Stomach (tissue), 9 donors: ENCODE results near the gene TMCC1. TPM values are rescaled to one million over a fixed set of nuclear protein-coding genes. Genes with fewer than 3 reads are reported as not detected.

Experiments
- DNase-seq, 2 donors: peaks; one replicate each; pipeline versions ENCODE4 v3.0.0 to v3.0.0-alpha.2; 2013 to 2019
- H3K27ac ChIP-seq, 5 donors: fragments of 200-600 bp in 4 of 5; sonication (generic) in 4 of 5; one replicate each; pipeline ENCODE4 v1.5.1; 2013 to 2019; ENCODE audit warnings: mild to moderate bottlenecking in 1 of 5, moderate library complexity in 1 of 5
- H3K27me3 ChIP-seq, 3 donors: fragments of 200-600 bp; sonication (generic); one replicate each; pipeline ENCODE4 v1.5.1; 2017 to 2019; ENCODE audit warnings: mixed run types in 1 of 3
- H3K36me3 ChIP-seq, 4 donors: fragments of 200-600 bp; sonication (generic); 1 replicate in 3 of 4; 2 replicates in 1 of 4; pipeline ENCODE4 v1.5.1; 2016 to 2019
- H3K4me1 ChIP-seq, 4 donors: fragments of 200-600 bp; sonication (generic); one replicate each; pipeline ENCODE4 v1.5.1; 2016 to 2019
- H3K4me3 ChIP-seq, 4 donors: fragments of 200-600 bp; sonication (generic) in 3 of 4; one replicate each; pipeline ENCODE4 v1.5.1; 2016 to 2019; ENCODE audit warnings: mild to moderate bottlenecking in 1 of 4
- H3K9me3 ChIP-seq, 4 donors: fragments of 200-600 bp; sonication (generic); one replicate each; pipeline ENCODE4 v1.5.1; 2016 to 2019
- EP300 ChIP-seq: sonication (generic); formaldehyde crosslinking; IDR thresholded peaks from one replicate; pipeline ENCODE4 v1.6.1; 2017; ENCODE audit warnings: antibody characterized with exemption
- POLR2A ChIP-seq, 4 donors: fragments of 450-650 bp; IDR thresholded peaks; one replicate each; pipeline ENCODE4 v1.6.1; 2016; ENCODE audit warnings: antibody characterized with exemption in 4 of 4, control low read depth in 2 of 4, mild to moderate bottlenecking in 1 of 4, moderate library complexity in 1 of 4
- POLR2AphosphoS5 ChIP-seq, 3 donors: sonication (generic); formaldehyde crosslinking; IDR thresholded peaks; one replicate each; pipeline ENCODE4 v1.6.1; 2016; ENCODE audit warnings: antibody characterized with exemption in 3 of 3
- WGBS, 5 donors: extraction: QIAGEN DNeasy Blood & Tissue Kit in 3 of 5; methylation state at CpG; one replicate each; pipeline versions ENCODE4 v1.1.5 to v1.1.7; 2013 to 2018; 5-methylcytosine and 5-hydroxymethylcytosine counted together
- intact Hi-C: fragments of 100-400 bp; cut with DNase I; formaldehyde crosslinking; loops from one replicate; pipeline ENCODE4 v1.15.1; 2023; ENCODE audit warnings: low total_unique reads
- polyA plus RNA-seq, 3 donors: library from polyadenylated mRNA; stranded (reverse); fragments of 200-250 nt; gene quantifications; one replicate each; pipeline ENCODE4 v1.2.3, GENCODE V29; 2013
- total RNA-seq, 5 donors: library from RNA; depleted of rRNA; stranded (reverse); fragments of >200 nt; gene quantifications; one replicate each; pipeline versions ENCODE4 v1.1.0 to v1.2.3, GENCODE V29; 2014 to 2016
- TF ChIP-seq, protein P1 (sequence below), 7 experiments: fragments of 450-650 bp in 4 of 7; fragments of 200-600 bp in 3 of 7; sonication (generic) in 3 of 7; IDR thresholded peaks; one replicate each; pipeline ENCODE4 v1.5.1; 2016 to 2019; ENCODE audit warnings: antibody characterized with exemption in 7 of 7, control low read depth in 2 of 7, mild to moderate bottlenecking in 1 of 7
- donor health status: healthy with polysubstance abuse.
- donor health status: Bipolar disorder and iron deficiency.
- donor health status: healthy.

TMCC1 gene
- total and polyA plus RNA-seq, 8 donors, result 5.0 to 26.6 (median 9.3) TPM

DNA sequence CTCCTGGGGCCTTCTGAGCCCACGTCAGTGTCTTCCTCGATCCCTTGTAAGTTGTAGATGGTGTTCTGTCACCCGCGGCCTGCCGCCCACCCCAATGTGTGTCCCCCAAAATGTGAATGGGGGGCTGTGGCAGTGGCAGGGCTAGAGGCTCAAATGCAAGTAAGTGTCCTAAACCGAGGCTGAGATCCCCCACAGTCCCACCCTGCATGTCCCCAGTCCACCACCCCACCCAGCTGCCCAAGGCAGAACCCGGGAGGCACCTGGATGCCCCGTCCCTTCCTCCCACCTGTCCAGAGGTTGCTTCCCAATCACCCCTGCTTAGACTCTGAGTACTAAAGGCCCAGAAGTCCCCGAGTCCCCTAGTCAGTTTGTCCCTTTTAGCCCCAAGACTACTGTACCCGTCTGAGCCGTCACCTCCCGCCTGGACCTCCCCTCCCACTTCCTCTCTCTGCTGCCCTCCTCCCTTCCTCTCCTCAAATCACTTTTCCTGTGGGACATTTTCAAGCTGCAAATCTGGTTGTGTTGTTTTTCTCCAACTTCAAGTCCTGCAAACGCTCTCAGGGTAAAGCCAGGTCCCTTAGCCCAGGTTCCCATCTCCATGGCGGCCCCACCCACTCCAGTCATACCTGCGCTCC lies 275.2 kb downstream of the TMCC1 start:
- TF ChIP-seq, protein P1, sequence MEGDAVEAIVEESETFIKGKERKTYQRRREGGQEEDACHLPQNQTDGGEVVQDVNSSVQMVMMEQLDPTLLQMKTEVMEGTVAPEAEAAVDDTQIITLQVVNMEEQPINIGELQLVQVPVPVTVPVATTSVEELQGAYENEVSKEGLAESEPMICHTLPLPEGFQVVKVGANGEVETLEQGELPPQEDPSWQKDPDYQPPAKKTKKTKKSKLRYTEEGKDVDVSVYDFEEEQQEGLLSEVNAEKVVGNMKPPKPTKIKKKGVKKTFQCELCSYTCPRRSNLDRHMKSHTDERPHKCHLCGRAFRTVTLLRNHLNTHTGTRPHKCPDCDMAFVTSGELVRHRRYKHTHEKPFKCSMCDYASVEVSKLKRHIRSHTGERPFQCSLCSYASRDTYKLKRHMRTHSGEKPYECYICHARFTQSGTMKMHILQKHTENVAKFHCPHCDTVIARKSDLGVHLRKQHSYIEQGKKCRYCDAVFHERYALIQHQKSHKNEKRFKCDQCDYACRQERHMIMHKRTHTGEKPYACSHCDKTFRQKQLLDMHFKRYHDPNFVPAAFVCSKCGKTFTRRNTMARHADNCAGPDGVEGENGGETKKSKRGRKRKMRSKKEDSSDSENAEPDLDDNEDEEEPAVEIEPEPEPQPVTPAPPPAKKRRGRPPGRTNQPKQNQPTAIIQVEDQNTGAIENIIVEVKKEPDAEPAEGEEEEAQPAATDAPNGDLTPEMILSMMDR (IDR thresholded peaks at IDR 0.05), result no peak
- TF ChIP-seq POLR2A (IDR thresholded peaks at IDR 0.05), result no peak
- no peak for TF ChIP-seq EP300
- no peak for TF ChIP-seq POLR2AphosphoS5 (IDR thresholded peaks at IDR 0.05)
- Histone ChIP-seq H3K36me3 (no peaks in the 10 kb centered on the region), H3K4me3 (no peak overlapping the region), H3K27ac (peak overlapping the region in 3 of 5 donors; percentile 29 to 52 (median 50)), H3K4me1 (peaks cover 33 to 72% (median 51%) of the 10 kb centered on the region in 4 donors), H3K27me3 (no peaks in the 10 kb centered on the region), H3K9me3 (no peaks in the 10 kb centered on the region)
- intact Hi-C loops, result no loop called here
- DNase-seq, result peak in 1 of 2 donors; percentile 17
- 68 to 82% (median 79%) methylated on average over 15 of the region's 15 CpGs for WGBS, 5 donors

DNA sequence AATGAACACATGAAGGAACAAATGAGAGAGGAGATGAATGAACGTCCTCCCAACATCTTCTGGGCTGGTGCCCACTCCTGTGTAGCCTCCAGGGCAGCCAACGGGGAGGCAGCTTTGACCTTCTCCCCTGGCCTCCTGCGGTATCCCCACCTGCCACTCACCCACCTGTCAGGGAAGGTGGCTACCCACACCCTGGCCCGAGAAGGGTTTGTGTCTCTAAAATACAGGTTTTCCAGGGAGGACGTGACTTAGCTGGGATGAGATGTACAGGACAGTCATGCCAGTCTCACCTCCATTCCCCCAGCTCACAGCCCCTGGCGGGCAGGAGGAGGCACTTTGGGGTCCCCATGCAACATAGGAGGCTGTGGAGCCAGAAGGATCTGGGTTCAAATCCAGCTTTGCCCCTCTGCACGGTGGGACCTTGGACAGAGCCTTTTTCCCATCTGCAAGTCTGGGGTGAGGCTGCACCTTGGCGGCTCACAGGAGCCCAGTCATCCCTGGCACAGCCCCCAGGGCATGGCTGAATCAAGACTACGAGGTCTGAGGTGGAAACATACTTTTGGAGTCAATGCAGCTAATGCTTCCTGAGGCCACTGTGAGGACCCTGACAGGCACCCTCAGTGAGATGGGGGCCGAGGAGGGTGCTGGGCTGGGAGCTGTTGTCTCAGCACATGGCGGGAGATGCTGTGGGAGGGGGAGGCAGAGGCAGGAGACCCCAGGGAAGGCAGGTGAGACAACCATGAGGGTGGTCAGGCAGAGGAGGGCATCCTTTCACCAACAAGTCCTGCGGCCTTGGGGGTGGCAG lies 275.9 kb downstream of the TMCC1 start:
- Histone ChIP-seq H3K27ac (peak overlapping the region in 4 of 5 donors; percentile 52 to 82 (median 63)), H3K4me3 (no peak overlapping the region), H3K9me3 (no peaks in the 10 kb centered on the region), H3K27me3 (no peaks in the 10 kb centered on the region), H3K4me1 (peaks cover 26 to 72% (median 45%) of the 10 kb centered on the region in 4 donors), H3K36me3 (no peaks in the 10 kb centered on the region)
- WGBS, 5 donors, result 85 to 89% (median 87%) methylated on average over 12 of the region's 12 CpGs
- no peak for DNase-seq
- intact Hi-C loops, result no loop called here
- TF ChIP-seq, protein P1 (IDR thresholded peaks at IDR 0.05), result no peak
- TF ChIP-seq POLR2AphosphoS5 (IDR thresholded peaks at IDR 0.05), result no peak
- no peak for TF ChIP-seq EP300
- no peak for TF ChIP-seq POLR2A (IDR thresholded peaks at IDR 0.05)

DNA sequence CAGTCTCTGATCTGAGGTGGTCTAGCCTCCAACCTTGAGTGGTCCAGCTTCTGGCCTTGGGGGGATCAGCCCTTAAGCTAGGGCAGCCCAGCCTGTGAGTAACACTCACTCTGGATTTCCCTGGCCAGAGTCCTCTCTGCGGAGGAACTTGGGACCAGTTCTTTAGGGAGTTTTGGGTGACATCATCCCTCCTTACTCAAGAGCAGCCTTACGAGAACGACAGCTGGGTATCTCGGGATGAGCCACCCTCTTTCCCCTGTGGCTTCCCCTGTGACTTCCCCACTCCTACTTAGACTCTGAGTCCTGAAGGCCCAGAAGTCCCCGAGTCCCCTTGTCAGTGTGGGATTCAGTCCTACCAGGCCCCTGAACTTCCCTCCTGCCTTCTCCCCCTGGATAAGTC lies 276.8 kb downstream of the TMCC1 start:
- Histone ChIP-seq H3K4me1 (peaks cover 27 to 72% (median 45%) of the 10 kb centered on the region in 4 donors), H3K27ac (peak overlapping the region; percentile 1 to 82 (median 58))
- 52 to 74% (median 64%) methylated on average over 5 of the region's 5 CpGs for WGBS, 5 donors

DNA sequence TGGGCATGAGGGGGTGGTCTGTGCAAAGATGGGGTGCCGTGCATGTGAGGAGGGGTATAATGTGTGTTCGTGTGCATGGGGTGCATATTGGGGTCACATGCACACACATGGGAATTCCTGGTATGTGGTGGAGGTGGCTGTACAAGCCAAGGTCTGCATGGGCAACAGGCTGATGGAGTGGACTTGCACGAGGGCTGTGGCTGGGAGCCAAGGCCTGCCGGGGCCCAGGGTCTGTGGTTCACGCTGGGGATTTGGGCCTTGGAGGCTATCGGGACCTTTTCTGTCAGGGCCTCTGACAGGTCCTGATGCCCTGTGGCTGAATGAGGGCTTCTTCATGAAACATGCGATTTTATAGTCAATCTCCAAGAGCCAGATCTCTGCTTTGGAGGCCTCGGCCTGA lies 277.2 kb downstream of the TMCC1 start:
- 53 to 71% (median 62%) methylated on average over 7 to 8 of the region's 8 CpGs for WGBS, 5 donors
- no peaks in the 10 kb centered on the region for H3K9me3 ChIP-seq
- intact Hi-C loops, result no loop called here
- DNase-seq, result no peak
- TF ChIP-seq EP300 (no peak), POLR2AphosphoS5 (IDR thresholded peaks at IDR 0.05) (no peak), POLR2A (IDR thresholded peaks at IDR 0.05) (no peak)
- TF ChIP-seq, protein P1 (IDR thresholded peaks at IDR 0.05), result no peak
- no peak overlapping the region for H3K4me3 ChIP-seq
- H3K36me3 ChIP-seq, result no peaks in the 10 kb centered on the region
- H3K27me3 ChIP-seq, result no peaks in the 10 kb centered on the region
- H3K4me1 ChIP-seq, result peaks cover 28 to 72% (median 45%) of the 10 kb centered on the region in 4 donors
- H3K27ac ChIP-seq, result peak overlapping the region in 4 of 5 donors; percentile 52 to 82 (median 63)

More for the DNA sequence above, 276.8 kb downstream of the TMCC1 start:
- no peak overlapping the region for H3K4me3 ChIP-seq
- no peaks in the 10 kb centered on the region for H3K9me3 ChIP-seq
- no peaks in the 10 kb centered on the region for H3K27me3 ChIP-seq
- intact Hi-C loops, result no loop called here
- TF ChIP-seq POLR2A (IDR thresholded peaks at IDR 0.05), result no peak
- TF ChIP-seq EP300, result no peak
- TF ChIP-seq POLR2AphosphoS5 (IDR thresholded peaks at IDR 0.05), result no peak
- TF ChIP-seq, protein P1 (IDR thresholded peaks at IDR 0.05), result no peak
- DNase-seq, result peak in 1 of 2 donors; percentile 37
- H3K36me3 ChIP-seq, result no peaks in the 10 kb centered on the region
